H9 (cell line): ENCODE results near the gene ZC3H18. TPM values are rescaled to one million over a fixed set of nuclear protein-coding genes. Genes with fewer than 3 reads are reported as not detected.

Experiments used
- DNase-seq: peaks from one replicate; pipeline ENCODE4 v3.0.0-alpha.2; 2017
- H2AFZ ChIP-seq: one replicate; pipeline ENCODE4 v1.6.1; 2013; ENCODE audit warnings: mild to moderate bottlenecking, low read length, control low read depth, moderate library complexity
- H2AK5ac ChIP-seq: 2 replicates; pipeline ENCODE4 v1.6.1; 2013; ENCODE audit warnings: low read length, control low read depth, mixed read lengths; ENCODE audit not compliant: insufficient read length
- H2BK120ac ChIP-seq: one replicate; pipeline ENCODE4 v1.6.1; 2013; ENCODE audit warnings: low read depth, mild to moderate bottlenecking, low read length, control low read depth, inconsistent platforms; ENCODE audit not compliant: poor library complexity, severe bottlenecking
- H2BK12ac ChIP-seq: 2 replicates; pipeline ENCODE4 v1.6.1; 2013; ENCODE audit warnings: low read length, control low read depth, mixed read lengths, low read depth; ENCODE audit not compliant: insufficient read length
- H2BK15ac ChIP-seq: 2 replicates; pipeline ENCODE4 v1.6.1; 2013; ENCODE audit warnings: low read depth, low read length, control low read depth
- H2BK20ac ChIP-seq: one replicate; pipeline ENCODE4 v1.6.1; 2013; ENCODE audit warnings: low read depth, mild to moderate bottlenecking, low read length, control low read depth, inconsistent platforms; ENCODE audit not compliant: poor library complexity, severe bottlenecking
- H2BK5ac ChIP-seq: 2 replicates; pipeline ENCODE4 v1.6.1; 2013; ENCODE audit warnings: low read length, control low read depth, mixed read lengths; ENCODE audit not compliant: insufficient read length
- H3K14ac ChIP-seq: 2 replicates; pipeline ENCODE4 v1.6.1; 2013; ENCODE audit warnings: low read length, control low read depth; ENCODE audit not compliant: insufficient read depth
- H3K18ac ChIP-seq: 2 replicates; pipeline ENCODE4 v1.6.1; 2013; ENCODE audit warnings: low read depth, mild to moderate bottlenecking, mixed read lengths, low read length, control low read depth; ENCODE audit not compliant: insufficient read length
- H3K23ac ChIP-seq: 2 replicates; pipeline ENCODE4 v1.6.1; 2013; ENCODE audit warnings: low read length, control low read depth, mixed read lengths, low read depth; ENCODE audit not compliant: insufficient read length
- H3K23me2 ChIP-seq: 2 replicates; pipeline ENCODE4 v1.6.1; 2013; ENCODE audit warnings: low read depth, mild to moderate bottlenecking, mixed read lengths, low read length, control low read depth; ENCODE audit not compliant: insufficient read length, poor library complexity, severe bottlenecking
- H3K27ac ChIP-seq: 2 replicates; pipeline ENCODE4 v1.5.1; 2013; ENCODE audit warnings: low read length, control low read depth, mixed read lengths, low read depth; ENCODE audit not compliant: insufficient read length
- H3K27me3 ChIP-seq: 2 replicates; pipeline ENCODE4 v1.6.1; 2013; ENCODE audit warnings: low read length, control low read depth, inconsistent platforms; ENCODE audit not compliant: insufficient read depth
- H3K4ac ChIP-seq: 2 replicates; pipeline ENCODE4 v1.6.1; 2013; ENCODE audit warnings: low read depth, mild to moderate bottlenecking, control low read depth, inconsistent platforms, low read length, moderate library complexity
- H3K4me1 ChIP-seq: 2 replicates; pipeline ENCODE4 v1.6.1; 2013; ENCODE audit warnings: low read length, control low read depth, inconsistent platforms; ENCODE audit not compliant: insufficient read depth
- H3K4me2 ChIP-seq: 2 replicates; pipeline ENCODE4 v1.6.1; 2013; ENCODE audit warnings: low read length, control low read depth, mixed read lengths; ENCODE audit not compliant: insufficient read length, insufficient read depth
- H3K56ac ChIP-seq: 2 replicates; pipeline ENCODE4 v1.6.1; 2013; ENCODE audit warnings: low read depth, mild to moderate bottlenecking, mixed read lengths, low read length, control low read depth; ENCODE audit not compliant: insufficient read length
- H3K79me1 ChIP-seq: 2 replicates; pipeline ENCODE4 v1.6.1; 2013; ENCODE audit warnings: low read depth, mild to moderate bottlenecking, moderate library complexity, low read length, control low read depth, inconsistent platforms; ENCODE audit not compliant: insufficient read depth, poor library complexity, severe bottlenecking
- H3K79me2 ChIP-seq: 2 replicates; pipeline ENCODE4 v1.6.1; 2013; ENCODE audit warnings: low read length, control low read depth, inconsistent platforms; ENCODE audit not compliant: insufficient read depth
- H3K9ac ChIP-seq: 2 replicates; pipeline ENCODE4 v1.6.1; 2013; ENCODE audit warnings: low read length, control low read depth, mixed read lengths; ENCODE audit not compliant: insufficient read length; ENCODE audit errors: extremely low read depth
- H3K9me3 ChIP-seq: one replicate; pipeline ENCODE4 v1.6.1; 2013; ENCODE audit warnings: low read depth, low read length, inconsistent platforms; ENCODE audit not compliant: control insufficient read depth
- H3T11ph ChIP-seq: one replicate; pipeline ENCODE4 v1.6.1; 2013; ENCODE audit warnings: mild to moderate bottlenecking, low read length, control low read depth, inconsistent platforms
- H4K20me1 ChIP-seq: one replicate; pipeline ENCODE4 v1.6.1; 2013; ENCODE audit not compliant: control insufficient read depth, insufficient read length, insufficient read depth
- H4K5ac ChIP-seq: 2 replicates; pipeline ENCODE4 v1.6.1; 2013; ENCODE audit warnings: low read depth, mild to moderate bottlenecking, mixed read lengths, low read length, control low read depth; ENCODE audit not compliant: insufficient read length
- H4K8ac ChIP-seq: replicated peaks from 2 replicates; pipeline ENCODE4 v1.6.1; 2013; ENCODE audit warnings: low read length, control low read depth, mixed read lengths, low read depth; ENCODE audit not compliant: insufficient read length
- H4K91ac ChIP-seq: 2 replicates; pipeline ENCODE4 v1.6.1; 2013; ENCODE audit warnings: low read depth, mild to moderate bottlenecking, moderate library complexity, mixed read lengths, low read length, control low read depth; ENCODE audit not compliant: insufficient read length
- H3K27ac Mint-ChIP-seq, 3 experiments: 2 replicates in 2 of 3; 3 replicates in 1 of 3; pipeline ENCODE4 v1.8.0; 2020 to 2021; ENCODE audit warnings: mixed read lengths in 3 of 3, mild to moderate bottlenecking in 1 of 3, moderate library complexity in 1 of 3
- H3K27me3 Mint-ChIP-seq: 2 replicates; pipeline ENCODE4 v1.8.0; 2021; ENCODE audit warnings: low read depth, mild to moderate bottlenecking, moderate library complexity, mixed read lengths
- H3K36me3 Mint-ChIP-seq, 3 experiments: 2 replicates in 2 of 3; 3 replicates in 1 of 3; pipeline ENCODE4 v1.8.0; 2020 to 2021; ENCODE audit warnings: low read depth in 3 of 3, mixed read lengths in 3 of 3; ENCODE audit not compliant: insufficient read depth in 1 of 3
- H3K4me1 Mint-ChIP-seq, 2 experiments: 2 replicates each; pipeline ENCODE4 v1.8.0; 2020; ENCODE audit warnings: mixed read lengths in 2 of 2
- H3K4me3 Mint-ChIP-seq, 2 experiments: 2 replicates in 1 of 2; 3 replicates in 1 of 2; pipeline ENCODE4 v1.8.0; 2020 to 2021; ENCODE audit warnings: mild to moderate bottlenecking in 2 of 2, mixed read lengths in 2 of 2, moderate library complexity in 1 of 2
- H3K9me3 Mint-ChIP-seq, 2 experiments: 2 replicates in 1 of 2; 3 replicates in 1 of 2; pipeline ENCODE4 v1.8.0; 2020; ENCODE audit warnings: mild to moderate bottlenecking in 2 of 2, mixed read lengths in 2 of 2, moderate library complexity in 1 of 2
- WGBS: extraction: QIAGEN DNeasy Blood & Tissue Kit; methylation state at CpG from one replicate; pipeline ENCODE4 v1.1.7; 2013; ENCODE audit warnings: missing lambda C conversion rate, low lambda C conversion rate, mixed read lengths; ENCODE audit not compliant: insufficient read length; ENCODE audit errors: extremely low coverage; 5-methylcytosine and 5-hydroxymethylcytosine counted together
- total RNA-seq: library from RNA; stranded (reverse); gene quantifications from 2 replicates; pipeline ENCODE4 v1.2.1, GENCODE V29; 2021
- TF ChIP-seq, protein P1 (sequence below): fragments of 200-600 bp; sonication (generic); conservative IDR thresholded peaks from 3 replicates; pipeline ENCODE4 v1.8.0; 2021; ENCODE audit warnings: antibody characterized with exemption, mild to moderate bottlenecking

ZC3H18 gene
- total RNA-seq, 1 experiment from 2014 or later: 69.7 TPM

DNA sequence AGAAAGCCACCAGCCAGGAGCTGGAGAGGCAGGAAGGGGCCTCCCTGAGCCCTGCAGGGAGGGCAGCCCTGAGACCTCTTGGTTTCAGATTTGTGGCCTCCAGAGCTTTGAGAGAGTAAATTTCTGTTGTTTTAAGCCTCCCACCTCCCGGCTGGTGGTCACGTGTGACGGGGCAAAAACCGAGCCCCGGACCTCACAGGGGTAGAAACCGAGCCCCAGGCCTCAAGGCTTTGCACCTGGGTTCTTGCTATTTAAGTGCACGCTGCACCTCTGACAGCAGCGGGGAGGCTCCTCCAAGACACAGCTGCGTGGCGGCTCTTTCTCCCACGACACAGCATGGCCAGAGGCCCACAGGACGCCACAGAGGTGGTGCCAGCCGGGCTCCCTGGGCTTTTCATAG lies 17.4 kb upstream of the ZC3H18 start:
- no peak overlapping the region for H4K91ac ChIP-seq
- WGBS: no CpG with 5 or more reads among the region's 13 CpGs

More for the DNA sequence above, 17.4 kb upstream of the ZC3H18 start:
- Histone ChIP-seq H2BK5ac (no peak overlapping the region), H3K18ac (no peak overlapping the region), H2BK12ac (no peak overlapping the region), H4K8ac (no peak overlapping the region), H3K4me1 (no peaks in the 10 kb centered on the region), H3K4ac (no peak overlapping the region), H3K23me2 (no peaks in the 10 kb centered on the region), H3K23ac (no peak overlapping the region), H3T11ph (no peak overlapping the region), H3K79me2 (no peaks in the 10 kb centered on the region), H4K5ac (no peak overlapping the region), H3K27me3 (no peaks in the 10 kb centered on the region; the same call in 1 of the 2 replicates), H3K79me1 (no peaks in the 10 kb centered on the region), H3K4me2 (no peak overlapping the region), H2BK15ac (no peak overlapping the region), H3K9me3 (no peaks in the 10 kb centered on the region), H2BK120ac (no peak overlapping the region), H3K27ac (no peak overlapping the region), H2AFZ (no peak overlapping the region), H2AK5ac (no peak overlapping the region), H3K9ac (no peak overlapping the region), H3K56ac (no peak overlapping the region), H2BK20ac (no peak overlapping the region), H4K20me1 (no peaks in the 10 kb centered on the region), H3K14ac (no peak overlapping the region)
- Mint-ChIP-seq H3K4me1 (peaks cover 4 to 22% of the 10 kb centered on the region in 2 experiments; a peak in 3 of 4 replicates), H3K27me3 (peaks cover 35% of the 10 kb centered on the region), H3K9me3 (peaks cover 3 to 4% of the 10 kb centered on the region in 2 experiments; a peak in 2 of 5 replicates), H3K4me3 (no peak overlapping the region), H3K36me3 (no peaks in the 10 kb centered on the region; a peak in 1 of 7 replicates), H3K27ac (no peak overlapping the region; a peak in 1 of 7 replicates)
- TF ChIP-seq, protein P1, sequence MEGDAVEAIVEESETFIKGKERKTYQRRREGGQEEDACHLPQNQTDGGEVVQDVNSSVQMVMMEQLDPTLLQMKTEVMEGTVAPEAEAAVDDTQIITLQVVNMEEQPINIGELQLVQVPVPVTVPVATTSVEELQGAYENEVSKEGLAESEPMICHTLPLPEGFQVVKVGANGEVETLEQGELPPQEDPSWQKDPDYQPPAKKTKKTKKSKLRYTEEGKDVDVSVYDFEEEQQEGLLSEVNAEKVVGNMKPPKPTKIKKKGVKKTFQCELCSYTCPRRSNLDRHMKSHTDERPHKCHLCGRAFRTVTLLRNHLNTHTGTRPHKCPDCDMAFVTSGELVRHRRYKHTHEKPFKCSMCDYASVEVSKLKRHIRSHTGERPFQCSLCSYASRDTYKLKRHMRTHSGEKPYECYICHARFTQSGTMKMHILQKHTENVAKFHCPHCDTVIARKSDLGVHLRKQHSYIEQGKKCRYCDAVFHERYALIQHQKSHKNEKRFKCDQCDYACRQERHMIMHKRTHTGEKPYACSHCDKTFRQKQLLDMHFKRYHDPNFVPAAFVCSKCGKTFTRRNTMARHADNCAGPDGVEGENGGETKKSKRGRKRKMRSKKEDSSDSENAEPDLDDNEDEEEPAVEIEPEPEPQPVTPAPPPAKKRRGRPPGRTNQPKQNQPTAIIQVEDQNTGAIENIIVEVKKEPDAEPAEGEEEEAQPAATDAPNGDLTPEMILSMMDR: no peak
- DNase-seq: no peak
